Chondrocyte (in vitro differentiated cells): ENCODE measurements around the gene CHM. TPM values are rescaled to one million over a fixed set of nuclear protein-coding genes. Genes with fewer than 3 reads are reported as not detected.
"Not testable (repeated sequence)": the region's sequence is repeated elsewhere in the genome, so short reads cannot be mapped to it uniquely, and the experiment has no call there.

Experiments
- DNase-seq: peaks from one replicate; pipeline ENCODE4 v3.0.0; 2021; ENCODE audit warnings: mixed read lengths, low spot score
- H3K27ac Mint-ChIP-seq: one replicate; pipeline ENCODE4 v1.8.0; 2021; ENCODE audit warnings: mild to moderate bottlenecking, moderate library complexity, mixed read lengths; ENCODE audit not compliant: unreplicated experiment
- H3K27me3 Mint-ChIP-seq: 2 replicates; pipeline ENCODE4 v1.8.0; 2021; ENCODE audit warnings: low read depth, mixed read lengths
- H3K36me3 Mint-ChIP-seq: 2 replicates; pipeline ENCODE4 v1.8.0; 2021; ENCODE audit warnings: low read depth, mixed read lengths
- H3K4me1 Mint-ChIP-seq: 2 replicates; pipeline ENCODE4 v1.8.0; 2021; ENCODE audit warnings: low read depth, mild to moderate bottlenecking, mixed read lengths
- H3K4me3 Mint-ChIP-seq: one replicate; pipeline ENCODE4 v1.8.0; 2021; ENCODE audit warnings: mild to moderate bottlenecking, moderate library complexity, mixed read lengths; ENCODE audit not compliant: unreplicated experiment
- H3K9me3 Mint-ChIP-seq: 2 replicates; pipeline ENCODE4 v1.8.0; 2021; ENCODE audit warnings: low read depth, mixed read lengths
- CTCF ChIP-seq: fragments of 200-600 bp; sonication (generic); IDR thresholded peaks from 2 replicates; pipeline ENCODE4 v1.5.0; 2021; ENCODE audit warnings: antibody characterized with exemption, mild to moderate bottlenecking, moderate library complexity
- total RNA-seq: library from RNA; stranded (reverse); gene quantifications from 3 replicates; pipeline ENCODE4 v1.2.1, GENCODE V29; 2021

Gene CHM
- total RNA-seq, 1 donor from 2014 or later, result 55.1 TPM

- DNase-seq, result no peak
- peaks cover 22% of the 10 kb centered on the region for H3K4me1 Mint-ChIP-seq
- no peak for TF ChIP-seq CTCF
- H3K27ac Mint-ChIP-seq, result no peak overlapping the region
- H3K4me3 Mint-ChIP-seq, result no peak overlapping the region
- H3K9me3 Mint-ChIP-seq, result peaks cover 10% of the 10 kb centered on the region
- H3K36me3 Mint-ChIP-seq, result peaks cover 1% of the 10 kb centered on the region
- no peaks in the 10 kb centered on the region for H3K27me3 Mint-ChIP-seq
These were observed 54.5 kb downstream of the CHM start for GRCh38 chrX:85992811-85993229.

- Mint-ChIP-seq H3K36me3 (peaks cover 5% of the 10 kb centered on the region), H3K27me3 (no peaks in the 10 kb centered on the region), H3K27ac (no peak overlapping the region), H3K9me3 (peaks cover 10% of the 10 kb centered on the region), H3K4me1 (peaks cover 16% of the 10 kb centered on the region), H3K4me3 (no peak overlapping the region)
- no peak for TF ChIP-seq CTCF
- no peak for DNase-seq
These were observed 59.0 kb downstream of the CHM start for GRCh38 chrX:85988353-85988752.

- DNase-seq, result no peak
- Mint-ChIP-seq H3K27ac (no peak overlapping the region), H3K27me3 (no peaks in the 10 kb centered on the region), H3K9me3 (peaks cover 4% of the 10 kb centered on the region), H3K4me1 (no peaks in the 10 kb centered on the region), H3K36me3 (peaks cover 20% of the 10 kb centered on the region), H3K4me3 (no peak overlapping the region)
- no peak for TF ChIP-seq CTCF
These were observed 67.1 kb downstream of the CHM start for GRCh38 chrX:85980286-85980685.

GRCh38 chrX:85977218-85977617 is 70.1 kb downstream of the CHM start:
- peaks cover 28% of the 10 kb centered on the region for H3K36me3 Mint-ChIP-seq
- DNase-seq, result no peak
- H3K27me3 Mint-ChIP-seq, result no peaks in the 10 kb centered on the region
- H3K27ac Mint-ChIP-seq, result no peak overlapping the region
- no peaks in the 10 kb centered on the region for H3K4me1 Mint-ChIP-seq
- no peak for TF ChIP-seq CTCF
- no peak overlapping the region for H3K4me3 Mint-ChIP-seq
- peaks cover 7% of the 10 kb centered on the region for H3K9me3 Mint-ChIP-seq

- not testable (repeated sequence) for H3K4me3 Mint-ChIP-seq, H3K27ac Mint-ChIP-seq, H3K4me1 Mint-ChIP-seq, H3K9me3 Mint-ChIP-seq, DNase-seq, H3K27me3 Mint-ChIP-seq
- H3K36me3 Mint-ChIP-seq, result peaks cover 32% of the 10 kb centered on the region
These were observed 75.0 kb downstream of the CHM start for GRCh38 chrX:85972351-85972750.

- Mint-ChIP-seq H3K9me3 (no peaks in the 10 kb centered on the region), H3K27ac (no peak overlapping the region), H3K4me1 (peaks cover 17% of the 10 kb centered on the region), H3K27me3 (no peaks in the 10 kb centered on the region), H3K4me3 (no peak overlapping the region), H3K36me3 (peaks cover 17% of the 10 kb centered on the region)
- no peak for TF ChIP-seq CTCF
- no peak for DNase-seq
These were observed 82.6 kb downstream of the CHM start for GRCh38 chrX:85964744-85965143.
